ENCODE results near the gene OPRM1. TPM values are rescaled to one million over a fixed set of nuclear protein-coding genes. Genes with fewer than 3 reads are reported as not detected.

The OPRM1 gene
- total and polyA plus RNA-seq, 2 of the 8 experiments (the other 6 are each of a cell fraction or from before 2014, with no cell fraction given) = not detected

DNA sequence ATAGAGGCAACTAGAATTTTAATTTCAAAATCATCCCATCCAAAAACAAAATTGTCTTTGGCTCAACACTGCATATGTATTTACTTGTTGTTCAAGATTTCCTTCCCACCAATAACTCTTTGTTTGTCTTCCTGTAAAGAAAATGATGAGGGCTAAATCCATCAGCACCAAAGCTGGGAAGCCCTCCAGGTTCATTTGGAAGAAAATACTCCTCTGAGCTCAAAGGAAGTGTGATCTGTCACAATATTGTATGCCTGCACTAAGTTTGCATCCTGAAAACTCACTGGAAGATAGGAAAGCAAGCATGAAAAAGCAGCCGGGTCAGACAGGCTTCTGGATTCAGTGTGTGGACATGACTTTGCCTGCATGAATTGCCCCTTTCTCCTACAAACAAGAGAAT is 28.7 kb upstream of the OPRM1 start:
- DNase-seq (ENCODE audit: low read depth in 1 of 2, low spot score in 2 of 2) = no peak
- no peak for TF ChIP-seq SIX5 (IDR thresholded peaks at IDR 0.05; ENCODE audit: low read depth, low read length)
- TF ChIP-seq YY1 (IDR thresholded peaks at IDR 0.05; ENCODE audit: low read depth, low read length) = no peak
- no peak for TF ChIP-seq CEBPB (IDR thresholded peaks at IDR 0.05; ENCODE audit: low read depth, low read length)
- no peak for TF ChIP-seq RBBP5 (IDR thresholded peaks at IDR 0.05; ENCODE audit: borderline replicate concordance, low read depth, low read length)
- TF ChIP-seq TBP (IDR thresholded peaks at IDR 0.05; ENCODE audit: low read depth, low read length) = no peak
- no peak for TF ChIP-seq GTF2F1 (IDR thresholded peaks at IDR 0.05; ENCODE audit: borderline replicate concordance, low read depth, low read length)
- no peak for TF ChIP-seq TCF12 (IDR thresholded peaks at IDR 0.05; ENCODE audit: low read depth, low read length)
- no peak for FAIRE-seq

More for the DNA sequence above, 28.7 kb upstream of the OPRM1 start:
- H4K91ac ChIP-seq (replicated peaks; ENCODE audit: insufficient read length, low read length) = no peak overlapping the region
- no peak overlapping the region for H3K4ac ChIP-seq (replicated peaks; ENCODE audit: insufficient read length, low read depth, low read length)
- H2BK5ac ChIP-seq (ENCODE audit: low read depth, low read length) = no peak overlapping the region
- H2AFZ ChIP-seq (ENCODE audit: low read length) = peak overlapping the region; percentile 68; the same call in 1 of the 2 replicates
- H3K9ac ChIP-seq (replicated peaks in 1 of 4; ENCODE audit: extremely low read depth in 1 of 4, low read depth in 3 of 4, low read length in 3 of 4) = no peak overlapping the region
- no peak overlapping the region for H3K4me3 ChIP-seq (ENCODE audit: extremely low read depth in 1 of 4, insufficient read depth in 2 of 4, low read depth in 3 of 4, low read length in 4 of 4)
- H2BK120ac ChIP-seq (replicated peaks; ENCODE audit: low read depth, low read length) = no peak overlapping the region
- no peak overlapping the region for H3K4me2 ChIP-seq (ENCODE audit: insufficient read depth in 1 of 2, low read depth in 2 of 2, low read length in 2 of 2)
- POLR2A ChIA-PET (ENCODE audit: partially characterized antibody) = no interaction called here
- H3K27ac ChIP-seq (ENCODE audit: low read depth, low read length) = no peak overlapping the region
- H2AK5ac ChIP-seq (ENCODE audit: low read depth, low read length) = no peak overlapping the region
- H3K18ac ChIP-seq (ENCODE audit: extremely low read depth, low read length) = no peak overlapping the region
- H3K4me1 ChIP-seq (replicated peaks in 1 of 4; ENCODE audit: control insufficient read depth in 3 of 4, insufficient read depth in 4 of 4, low read length in 3 of 4) = no peaks in the 10 kb centered on the region
- H3K79me2 ChIP-seq (ENCODE audit: control insufficient read depth in 1 of 2, insufficient read depth in 2 of 2, low read length in 2 of 2) = no peaks in the 10 kb centered on the region
- no peaks in the 10 kb centered on the region for H3K9me3 ChIP-seq (ENCODE audit: insufficient read depth in 2 of 2, low read depth in 1 of 2, low read length in 1 of 2)
- no peaks in the 10 kb centered on the region for H4K20me1 ChIP-seq (replicated peaks in 1 of 2; ENCODE audit: control insufficient read depth in 1 of 2, insufficient read depth in 2 of 2, low read length in 2 of 2)
- H2BK12ac ChIP-seq (ENCODE audit: low read depth, low read length) = no peak overlapping the region
- no peak overlapping the region for H4K5ac ChIP-seq (ENCODE audit: insufficient read length, low read depth, low read length)
- H3K23me2 ChIP-seq (ENCODE audit: low read depth, low read length) = no peaks in the 10 kb centered on the region
- no peak overlapping the region for H4K8ac ChIP-seq (ENCODE audit: extremely low read depth, insufficient read depth, low read length)
- no peak overlapping the region for H2BK20ac ChIP-seq (ENCODE audit: low read length)
- H3K36me3 ChIP-seq (ENCODE audit: control insufficient read depth in 2 of 4, insufficient read depth in 4 of 4, low read length in 3 of 4) = no peaks in the 10 kb centered on the region
- no peak overlapping the region for H3K14ac ChIP-seq (ENCODE audit: insufficient read length)
- H3K56ac ChIP-seq (replicated peaks; ENCODE audit: insufficient read length, low read depth, low read length) = no peak overlapping the region
- H3K79me1 ChIP-seq (ENCODE audit: low read depth, low read length) = no peaks in the 10 kb centered on the region
- no peak overlapping the region for H3K23ac ChIP-seq (ENCODE audit: insufficient read length)
- 100% methylated on average over 1 of the region's 1 CpG; no CpG with 5 or more reads in 1 of the 2 experiments for WGBS, 2 experiments (ENCODE audit: extremely low coverage in 1 of 2, insufficient coverage in 1 of 2, insufficient read length in 1 of 2, insufficient replicate concordance in 2 of 2, low coverage in 1 of 2, low lambda C conversion rate in 2 of 2, missing lambda C conversion rate in 1 of 2)
- H3K27me3 ChIP-seq (replicated peaks in 1 of 4; ENCODE audit: control insufficient read depth in 3 of 4, extremely low read depth in 1 of 4, insufficient read depth in 3 of 4, low read length in 3 of 4) = no peaks in the 10 kb centered on the region
- H2BK15ac ChIP-seq (ENCODE audit: low read length) = no peak overlapping the region
- CTCF ChIA-PET (ENCODE audit: partially characterized antibody) = interaction anchor here (0.6 kb wide), 1 partner anchor 1037 kb away, joined by 3 read pairs; no protein-coding TSS in a partner anchor

Measured in H1 (cell line).